ENCODE measurements around the gene MISP.

- no peak for TF ChIP-seq CTCF (conservative IDR thresholded peaks at IDR 0.05; ENCODE audit: low read depth in 2 of 2)
- TF ChIP-seq REST (IDR thresholded peaks at IDR 0.05; ENCODE audit: unreplicated experiment): no peak
- TF ChIP-seq EZH2phosphoT487 (IDR thresholded peaks at IDR 0.05; ENCODE audit: unreplicated experiment): no peak
- TF ChIP-seq CREB1 (CRISPR knock-in tag; IDR thresholded peaks at IDR 0.05; ENCODE audit: low read depth): no peak
- no peak for TF ChIP-seq POLR2AphosphoS5 (IDR thresholded peaks at IDR 0.05; ENCODE audit: low read depth)
- no peak for TF ChIP-seq EZH2 (IDR thresholded peaks at IDR 0.05; ENCODE audit: low read depth, unreplicated experiment)
- TF ChIP-seq ETS1 (IDR thresholded peaks at IDR 0.05): no peak
- no peak for TF ChIP-seq STAT1 (IDR thresholded peaks at IDR 0.05; ENCODE audit: unreplicated experiment)
- TF ChIP-seq NANOG (IDR thresholded peaks at IDR 0.05; ENCODE audit: borderline replicate concordance): no peak
- no peak for TF ChIP-seq ZNF331 (CRISPR knock-in tag; IDR thresholded peaks at IDR 0.05; ENCODE audit: low read depth)
These were observed 14.3 kb downstream of the MISP start for GRCh38 chr19:765179-765738.
